ENCODE results near the gene ESD. TPM values are rescaled to one million over a fixed set of nuclear protein-coding genes. Genes with fewer than 3 reads are reported as not detected.
A peak's percentile ranks its signal among the peaks of the same experiment; 100 is the strongest.

ESD gene
- total and polyA plus RNA-seq, 2 of the 13 experiments (the other 11 are each of a cell fraction or from before 2014, with no cell fraction given), result 118 to 147 TPM

DNA sequence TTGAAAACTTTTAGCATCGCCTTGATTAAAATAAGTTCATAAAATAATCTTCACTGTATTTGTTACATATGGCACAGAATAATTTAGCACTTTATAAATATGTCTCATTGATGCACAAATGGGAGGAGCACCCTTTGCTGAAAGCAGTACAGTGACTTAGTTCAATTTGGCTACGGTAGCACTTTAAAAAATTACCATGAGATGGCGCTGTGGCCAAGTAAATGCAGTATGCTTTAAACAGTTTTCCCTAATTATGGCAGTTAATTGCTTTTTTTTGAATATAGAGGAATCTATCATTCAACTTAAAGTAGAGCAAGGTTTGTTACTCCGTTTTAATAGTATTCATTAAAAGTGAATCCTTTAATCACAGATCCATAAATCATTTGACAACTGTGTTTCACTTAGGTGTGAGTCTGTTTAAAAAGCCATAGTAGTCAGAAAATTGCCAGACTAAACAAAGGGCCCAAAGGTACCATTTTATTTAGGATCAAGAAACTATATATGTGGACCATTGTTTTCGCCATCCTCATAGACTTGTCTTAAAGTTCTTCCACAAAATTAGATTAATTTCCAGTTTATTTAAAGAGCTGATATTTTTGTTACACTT is 34.7 kb upstream of the ESD start (continued):
- TF ChIP-seq, protein P1, sequence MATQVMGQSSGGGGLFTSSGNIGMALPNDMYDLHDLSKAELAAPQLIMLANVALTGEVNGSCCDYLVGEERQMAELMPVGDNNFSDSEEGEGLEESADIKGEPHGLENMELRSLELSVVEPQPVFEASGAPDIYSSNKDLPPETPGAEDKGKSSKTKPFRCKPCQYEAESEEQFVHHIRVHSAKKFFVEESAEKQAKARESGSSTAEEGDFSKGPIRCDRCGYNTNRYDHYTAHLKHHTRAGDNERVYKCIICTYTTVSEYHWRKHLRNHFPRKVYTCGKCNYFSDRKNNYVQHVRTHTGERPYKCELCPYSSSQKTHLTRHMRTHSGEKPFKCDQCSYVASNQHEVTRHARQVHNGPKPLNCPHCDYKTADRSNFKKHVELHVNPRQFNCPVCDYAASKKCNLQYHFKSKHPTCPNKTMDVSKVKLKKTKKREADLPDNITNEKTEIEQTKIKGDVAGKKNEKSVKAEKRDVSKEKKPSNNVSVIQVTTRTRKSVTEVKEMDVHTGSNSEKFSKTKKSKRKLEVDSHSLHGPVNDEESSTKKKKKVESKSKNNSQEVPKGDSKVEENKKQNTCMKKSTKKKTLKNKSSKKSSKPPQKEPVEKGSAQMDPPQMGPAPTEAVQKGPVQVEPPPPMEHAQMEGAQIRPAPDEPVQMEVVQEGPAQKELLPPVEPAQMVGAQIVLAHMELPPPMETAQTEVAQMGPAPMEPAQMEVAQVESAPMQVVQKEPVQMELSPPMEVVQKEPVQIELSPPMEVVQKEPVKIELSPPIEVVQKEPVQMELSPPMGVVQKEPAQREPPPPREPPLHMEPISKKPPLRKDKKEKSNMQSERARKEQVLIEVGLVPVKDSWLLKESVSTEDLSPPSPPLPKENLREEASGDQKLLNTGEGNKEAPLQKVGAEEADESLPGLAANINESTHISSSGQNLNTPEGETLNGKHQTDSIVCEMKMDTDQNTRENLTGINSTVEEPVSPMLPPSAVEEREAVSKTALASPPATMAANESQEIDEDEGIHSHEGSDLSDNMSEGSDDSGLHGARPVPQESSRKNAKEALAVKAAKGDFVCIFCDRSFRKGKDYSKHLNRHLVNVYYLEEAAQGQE (IDR thresholded peaks at IDR 0.05; ENCODE audit: borderline replicate concordance in 1 of 2, low read depth in 1 of 2, low read length in 2 of 2), result no peak
- TF ChIP-seq MTA1 (CRISPR knock-in tag; IDR thresholded peaks at IDR 0.05; ENCODE audit: borderline replicate concordance), result no peak
- TF ChIP-seq KAT7 (CRISPR knock-in tag; IDR thresholded peaks at IDR 0.05; ENCODE audit: borderline replicate concordance), result no peak
- no peak for TF ChIP-seq ZFP36 (IDR thresholded peaks at IDR 0.05; ENCODE audit: borderline replicate concordance, low read depth, low read length, partially characterized antibody)
- no peak for TF ChIP-seq PLRG1 (conservative IDR thresholded peaks at IDR 0.05)
- no peak for TF ChIP-seq ZNF644 (CRISPR knock-in tag; IDR thresholded peaks at IDR 0.05; ENCODE audit: low read depth)
- no peak for TF ChIP-seq NCOA5 (CRISPR knock-in tag; IDR thresholded peaks at IDR 0.05)
- TF ChIP-seq, protein P2, sequence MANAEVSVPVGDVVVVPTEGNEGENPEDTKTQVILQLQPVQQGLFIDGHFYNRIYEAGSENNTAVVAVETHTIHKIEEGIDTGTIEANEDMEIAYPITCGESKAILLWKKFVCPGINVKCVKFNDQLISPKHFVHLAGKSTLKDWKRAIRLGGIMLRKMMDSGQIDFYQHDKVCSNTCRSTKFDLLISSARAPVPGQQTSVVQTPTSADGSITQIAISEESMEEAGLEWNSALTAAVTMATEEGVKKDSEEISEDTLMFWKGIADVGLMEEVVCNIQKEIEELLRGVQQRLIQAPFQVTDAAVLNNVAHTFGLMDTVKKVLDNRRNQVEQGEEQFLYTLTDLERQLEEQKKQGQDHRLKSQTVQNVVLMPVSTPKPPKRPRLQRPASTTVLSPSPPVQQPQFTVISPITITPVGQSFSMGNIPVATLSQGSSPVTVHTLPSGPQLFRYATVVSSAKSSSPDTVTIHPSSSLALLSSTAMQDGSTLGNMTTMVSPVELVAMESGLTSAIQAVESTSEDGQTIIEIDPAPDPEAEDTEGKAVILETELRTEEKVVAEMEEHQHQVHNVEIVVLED (CRISPR knock-in tag; IDR thresholded peaks at IDR 0.05; ENCODE audit: borderline replicate concordance), result no peak
- TF ChIP-seq NAIF1 (CRISPR knock-in tag; IDR thresholded peaks at IDR 0.05; ENCODE audit: borderline replicate concordance), result no peak
- TF ChIP-seq CEBPG (CRISPR knock-in tag; IDR thresholded peaks at IDR 0.05), result no peak
- TF ChIP-seq SMAD3 (CRISPR knock-in tag; IDR thresholded peaks at IDR 0.05), result no peak
- TF ChIP-seq WIZ (CRISPR knock-in tag; IDR thresholded peaks at IDR 0.05), result no peak
- TF ChIP-seq CCDC6 (CRISPR knock-in tag; IDR thresholded peaks at IDR 0.05), result no peak
- no peak for TF ChIP-seq POGZ (CRISPR knock-in tag; IDR thresholded peaks at IDR 0.05)
- TF ChIP-seq, protein P3, sequence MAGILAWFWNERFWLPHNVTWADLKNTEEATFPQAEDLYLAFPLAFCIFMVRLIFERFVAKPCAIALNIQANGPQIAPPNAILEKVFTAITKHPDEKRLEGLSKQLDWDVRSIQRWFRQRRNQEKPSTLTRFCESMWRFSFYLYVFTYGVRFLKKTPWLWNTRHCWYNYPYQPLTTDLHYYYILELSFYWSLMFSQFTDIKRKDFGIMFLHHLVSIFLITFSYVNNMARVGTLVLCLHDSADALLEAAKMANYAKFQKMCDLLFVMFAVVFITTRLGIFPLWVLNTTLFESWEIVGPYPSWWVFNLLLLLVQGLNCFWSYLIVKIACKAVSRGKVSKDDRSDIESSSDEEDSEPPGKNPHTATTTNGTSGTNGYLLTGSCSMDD (CRISPR knock-in tag; IDR thresholded peaks at IDR 0.05), result no peak
- TF ChIP-seq ISX (CRISPR knock-in tag; conservative IDR thresholded peaks at IDR 0.05), result no peak
- TF ChIP-seq, protein P4, sequence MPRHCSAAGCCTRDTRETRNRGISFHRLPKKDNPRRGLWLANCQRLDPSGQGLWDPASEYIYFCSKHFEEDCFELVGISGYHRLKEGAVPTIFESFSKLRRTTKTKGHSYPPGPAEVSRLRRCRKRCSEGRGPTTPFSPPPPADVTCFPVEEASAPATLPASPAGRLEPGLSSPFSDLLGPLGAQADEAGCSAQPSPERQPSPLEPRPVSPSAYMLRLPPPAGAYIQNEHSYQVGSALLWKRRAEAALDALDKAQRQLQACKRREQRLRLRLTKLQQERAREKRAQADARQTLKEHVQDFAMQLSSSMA (CRISPR knock-in tag; IDR thresholded peaks at IDR 0.05), result no peak
- TF ChIP-seq, protein P5, sequence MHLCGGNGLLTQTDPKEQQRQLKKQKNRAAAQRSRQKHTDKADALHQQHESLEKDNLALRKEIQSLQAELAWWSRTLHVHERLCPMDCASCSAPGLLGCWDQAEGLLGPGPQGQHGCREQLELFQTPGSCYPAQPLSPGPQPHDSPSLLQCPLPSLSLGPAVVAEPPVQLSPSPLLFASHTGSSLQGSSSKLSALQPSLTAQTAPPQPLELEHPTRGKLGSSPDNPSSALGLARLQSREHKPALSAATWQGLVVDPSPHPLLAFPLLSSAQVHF (CRISPR knock-in tag; IDR thresholded peaks at IDR 0.05), result no peak
- TF ChIP-seq SAP130 (CRISPR knock-in tag; IDR thresholded peaks at IDR 0.05; ENCODE audit: low read depth), result no peak
- TF ChIP-seq, protein P6, sequence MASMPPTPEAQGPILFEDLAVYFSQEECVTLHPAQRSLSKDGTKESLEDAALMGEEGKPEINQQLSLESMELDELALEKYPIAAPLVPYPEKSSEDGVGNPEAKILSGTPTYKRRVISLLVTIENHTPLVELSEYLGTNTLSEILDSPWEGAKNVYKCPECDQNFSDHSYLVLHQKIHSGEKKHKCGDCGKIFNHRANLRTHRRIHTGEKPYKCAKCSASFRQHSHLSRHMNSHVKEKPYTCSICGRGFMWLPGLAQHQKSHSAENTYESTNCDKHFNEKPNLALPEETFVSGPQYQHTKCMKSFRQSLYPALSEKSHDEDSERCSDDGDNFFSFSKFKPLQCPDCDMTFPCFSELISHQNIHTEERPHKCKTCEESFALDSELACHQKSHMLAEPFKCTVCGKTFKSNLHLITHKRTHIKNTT (CRISPR knock-in tag; IDR thresholded peaks at IDR 0.05), result no peak
- TF ChIP-seq RAD21 (CRISPR knock-in tag; IDR thresholded peaks at IDR 0.05), result 0 out of 2 replicates have a peak, but pooled peaks have one; percentile 23
- no peak for TF ChIP-seq ZNF367 (CRISPR knock-in tag; IDR thresholded peaks at IDR 0.05; ENCODE audit: borderline replicate concordance)
- no peak for TF ChIP-seq CENPX (CRISPR knock-in tag; IDR thresholded peaks at IDR 0.05)
